HL-60 (cell line): Measurements from ENCODE around the gene FAM229A.

Experiments
- DNase-seq, 2 experiments: peaks; one replicate each; pipeline ENCODE4 v3.0.0-alpha.2; 2010 to 2020; ENCODE audit warnings: low read depth in 1 of 2, low spot score in 1 of 2
- H3K27ac ChIP-seq: fragments of 250-450 bp; sonication (Bioruptor Pico); replicated peaks from 2 replicates; pipeline ENCODE4 v1.5.1; 2020; ENCODE audit warnings: mild to moderate bottlenecking, moderate library complexity
- H3K27me3 ChIP-seq: fragments of 250-450 bp; sonication (Bioruptor Pico); 2 replicates; pipeline ENCODE4 v1.5.1; 2021; ENCODE audit warnings: mild to moderate bottlenecking, moderate library complexity; ENCODE audit not compliant: insufficient read depth, poor library complexity, severe bottlenecking
- H3K4me3 ChIP-seq: replicated peaks from 2 replicates; pipeline ENCODE4 v1.5.1; 2011; ENCODE audit warnings: mild to moderate bottlenecking, control low read depth, low read length; ENCODE audit not compliant: insufficient read depth
- GABPA ChIP-seq: IDR thresholded peaks from 2 replicates; pipeline ENCODE4 v1.6.1; 2012; ENCODE audit warnings: low read depth
- POLR2AphosphoS5 ChIP-seq: IDR thresholded peaks from 2 replicates; pipeline ENCODE4 v1.6.1; 2012; ENCODE audit warnings: low read depth
- SPI1 ChIP-seq: IDR thresholded peaks from 2 replicates; pipeline ENCODE4 v1.6.1; 2012; ENCODE audit warnings: low read depth, mild to moderate bottlenecking, borderline replicate concordance
- TF ChIP-seq, protein P1 (sequence below): IDR thresholded peaks from 2 replicates; pipeline ENCODE4 v1.6.1; 2012; ENCODE audit warnings: low read depth; ENCODE audit not compliant: insufficient replicate concordance
- TF ChIP-seq, protein P2 (sequence below): IDR thresholded peaks from one replicate; pipeline ENCODE4 v1.5.1; 2011; ENCODE audit warnings: low read length, control low read depth, inconsistent platforms; ENCODE audit not compliant: insufficient read depth

Gene FAM229A

GRCh38 chr1:32316903-32317277 is 45.4 kb downstream of the FAM229A start:
- DNase-seq: no peak
- no peaks in the 10 kb centered on the region for H3K27me3 ChIP-seq
- H3K27ac ChIP-seq: no peak overlapping the region
- TF ChIP-seq GABPA (no peak), SPI1 (no peak)
- TF ChIP-seq, protein P1, sequence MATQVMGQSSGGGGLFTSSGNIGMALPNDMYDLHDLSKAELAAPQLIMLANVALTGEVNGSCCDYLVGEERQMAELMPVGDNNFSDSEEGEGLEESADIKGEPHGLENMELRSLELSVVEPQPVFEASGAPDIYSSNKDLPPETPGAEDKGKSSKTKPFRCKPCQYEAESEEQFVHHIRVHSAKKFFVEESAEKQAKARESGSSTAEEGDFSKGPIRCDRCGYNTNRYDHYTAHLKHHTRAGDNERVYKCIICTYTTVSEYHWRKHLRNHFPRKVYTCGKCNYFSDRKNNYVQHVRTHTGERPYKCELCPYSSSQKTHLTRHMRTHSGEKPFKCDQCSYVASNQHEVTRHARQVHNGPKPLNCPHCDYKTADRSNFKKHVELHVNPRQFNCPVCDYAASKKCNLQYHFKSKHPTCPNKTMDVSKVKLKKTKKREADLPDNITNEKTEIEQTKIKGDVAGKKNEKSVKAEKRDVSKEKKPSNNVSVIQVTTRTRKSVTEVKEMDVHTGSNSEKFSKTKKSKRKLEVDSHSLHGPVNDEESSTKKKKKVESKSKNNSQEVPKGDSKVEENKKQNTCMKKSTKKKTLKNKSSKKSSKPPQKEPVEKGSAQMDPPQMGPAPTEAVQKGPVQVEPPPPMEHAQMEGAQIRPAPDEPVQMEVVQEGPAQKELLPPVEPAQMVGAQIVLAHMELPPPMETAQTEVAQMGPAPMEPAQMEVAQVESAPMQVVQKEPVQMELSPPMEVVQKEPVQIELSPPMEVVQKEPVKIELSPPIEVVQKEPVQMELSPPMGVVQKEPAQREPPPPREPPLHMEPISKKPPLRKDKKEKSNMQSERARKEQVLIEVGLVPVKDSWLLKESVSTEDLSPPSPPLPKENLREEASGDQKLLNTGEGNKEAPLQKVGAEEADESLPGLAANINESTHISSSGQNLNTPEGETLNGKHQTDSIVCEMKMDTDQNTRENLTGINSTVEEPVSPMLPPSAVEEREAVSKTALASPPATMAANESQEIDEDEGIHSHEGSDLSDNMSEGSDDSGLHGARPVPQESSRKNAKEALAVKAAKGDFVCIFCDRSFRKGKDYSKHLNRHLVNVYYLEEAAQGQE: no peak
- no peak overlapping the region for H3K4me3 ChIP-seq

GRCh38 chr1:32311709-32312393 is 50.4 kb downstream of the FAM229A start:
- H3K4me3 ChIP-seq: no peak overlapping the region
- no peaks in the 10 kb centered on the region for H3K27me3 ChIP-seq
- H3K27ac ChIP-seq: no peak overlapping the region
- TF ChIP-seq, protein P1: no peak
- TF ChIP-seq POLR2AphosphoS5 (no peak), SPI1 (no peak), GABPA (no peak)
- TF ChIP-seq, protein P2, sequence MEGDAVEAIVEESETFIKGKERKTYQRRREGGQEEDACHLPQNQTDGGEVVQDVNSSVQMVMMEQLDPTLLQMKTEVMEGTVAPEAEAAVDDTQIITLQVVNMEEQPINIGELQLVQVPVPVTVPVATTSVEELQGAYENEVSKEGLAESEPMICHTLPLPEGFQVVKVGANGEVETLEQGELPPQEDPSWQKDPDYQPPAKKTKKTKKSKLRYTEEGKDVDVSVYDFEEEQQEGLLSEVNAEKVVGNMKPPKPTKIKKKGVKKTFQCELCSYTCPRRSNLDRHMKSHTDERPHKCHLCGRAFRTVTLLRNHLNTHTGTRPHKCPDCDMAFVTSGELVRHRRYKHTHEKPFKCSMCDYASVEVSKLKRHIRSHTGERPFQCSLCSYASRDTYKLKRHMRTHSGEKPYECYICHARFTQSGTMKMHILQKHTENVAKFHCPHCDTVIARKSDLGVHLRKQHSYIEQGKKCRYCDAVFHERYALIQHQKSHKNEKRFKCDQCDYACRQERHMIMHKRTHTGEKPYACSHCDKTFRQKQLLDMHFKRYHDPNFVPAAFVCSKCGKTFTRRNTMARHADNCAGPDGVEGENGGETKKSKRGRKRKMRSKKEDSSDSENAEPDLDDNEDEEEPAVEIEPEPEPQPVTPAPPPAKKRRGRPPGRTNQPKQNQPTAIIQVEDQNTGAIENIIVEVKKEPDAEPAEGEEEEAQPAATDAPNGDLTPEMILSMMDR: no peak
- DNase-seq: no peak
